Stimulated activated CD4-positive, alpha-beta T cell treated with anti-CD3 and anti-CD28 coated beads, Interleukin-4, amount 100 ng/mL, for 1 hour (primary cell): ENCODE data around the gene ZNF566.
"Not testable (repeated sequence)": the region's sequence is repeated elsewhere in the genome, so short reads cannot be mapped to it uniquely, and the experiment has no call there.

Experiments used
- DNase-seq: peaks from one replicate; pipeline ENCODE4 v3.0.0-alpha.2; 2020

ZNF566 gene

GRCh38 chr19:36489118-36489919, at the start of gene ZNF566:
Gene ZNF566, minus strand, starts transcription at chr19:36489561. Its CDS starts 13,004 bp downstream, at chr19:36476557.
- peak; percentile 93 for DNase-seq

DNA sequence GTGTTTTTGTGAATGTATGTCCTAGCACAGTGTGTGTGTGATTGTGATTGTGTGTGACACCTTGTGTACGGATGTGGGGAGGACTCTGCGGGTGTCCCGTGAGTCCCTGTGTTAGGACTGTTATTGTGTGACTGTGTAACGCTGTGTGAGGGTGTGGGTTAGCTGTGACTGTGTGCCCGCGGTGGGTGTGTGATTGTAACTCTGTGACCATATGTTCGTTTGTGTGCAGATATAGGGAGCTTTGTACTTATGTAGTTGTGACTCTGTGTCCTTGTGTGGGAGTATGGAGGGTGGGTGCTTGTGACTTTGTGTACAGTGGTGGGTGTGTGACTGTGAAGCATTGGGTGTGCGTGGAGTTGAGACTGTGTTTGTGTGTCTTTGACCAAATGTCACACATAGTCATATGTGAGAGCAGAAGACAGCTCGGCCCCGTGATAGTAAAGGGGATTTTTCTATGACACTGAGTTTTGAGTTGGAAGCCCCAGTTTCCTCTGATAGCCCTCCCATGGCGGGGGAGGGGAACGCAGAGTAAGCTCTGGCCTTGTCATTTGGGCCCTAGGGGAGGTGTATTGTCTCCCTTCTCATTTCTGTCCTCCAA, 39.7 kb upstream of the ZNF566 start:
- DNase-seq = peak; percentile 30

DNA sequence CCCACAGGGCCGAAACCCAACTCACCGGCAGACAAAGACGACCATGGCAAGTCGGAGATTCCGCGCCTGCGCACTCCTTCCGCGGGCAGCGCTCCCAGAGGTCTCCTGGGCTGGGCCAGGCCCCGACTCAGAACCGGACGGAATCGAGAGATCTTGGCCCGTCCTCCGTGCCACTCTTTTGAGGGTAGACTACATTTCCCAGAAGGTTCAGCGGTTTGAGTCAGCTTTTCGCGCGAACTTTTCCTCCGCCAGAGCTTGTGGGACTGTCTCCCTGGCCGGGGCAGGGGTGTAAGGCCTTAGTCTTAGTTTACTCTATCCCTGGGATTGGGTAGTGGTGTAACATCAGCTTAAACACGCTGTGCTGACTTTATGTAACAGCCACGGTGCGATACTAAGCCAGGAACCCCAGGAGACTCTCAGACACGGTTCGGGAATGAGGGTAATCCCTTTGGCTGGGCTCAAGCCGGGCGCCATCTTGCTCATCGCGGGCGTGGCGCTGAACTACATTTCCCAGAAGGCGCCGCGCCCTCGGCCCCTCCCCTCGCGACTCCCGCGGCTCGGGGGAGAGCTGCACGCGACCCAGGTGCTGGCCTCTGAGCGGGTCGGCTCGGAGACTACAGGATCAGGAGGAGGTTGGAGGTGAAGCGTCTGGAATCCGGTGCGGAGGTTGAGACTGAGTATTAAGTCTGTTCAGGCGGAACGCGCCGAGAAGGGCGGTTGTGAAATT, 39.0 kb upstream of the ZNF566 start, which contains the start of gene ZNF260:
TSS of gene ZNF260 (minus strand) at position 78 of the 727 bp plus-strand sequence. CDS start 13,033 bp downstream, outside the sequence.
- peak; percentile 93 for DNase-seq

- DNase-seq = no peak
Measured at GRCh38 chr19:36527873-36528193, 38.5 kb upstream of the ZNF566 start.

GRCh38 chr19:36527341-36527740, 38.0 kb upstream of the ZNF566 start:
- no peak for DNase-seq

DNA sequence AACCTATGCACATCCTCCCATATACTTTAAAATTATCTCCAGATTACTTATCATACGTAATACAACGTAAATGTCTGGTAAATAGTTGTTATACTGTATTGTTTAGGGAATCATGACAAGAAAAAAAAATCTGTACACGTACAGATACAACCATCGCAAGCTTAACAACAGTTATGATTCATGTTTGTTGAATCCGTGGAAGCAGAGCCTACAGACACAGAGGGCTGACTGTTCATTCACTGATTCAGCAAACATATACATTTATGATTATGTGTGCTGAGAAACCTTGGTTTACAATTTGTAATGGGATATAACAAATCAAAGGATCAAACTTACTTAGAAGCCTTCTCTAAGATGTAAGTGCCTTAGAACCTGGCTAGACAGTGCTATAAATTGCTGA, 37.2 kb upstream of the ZNF566 start:
- DNase-seq = no peak

GRCh38 chr19:36524617-36525016, 35.3 kb upstream of the ZNF566 start:
- DNase-seq = no peak

GRCh38 chr19:36514012-36514612, 24.8 kb upstream of the ZNF566 start:
- no peak for DNase-seq

- DNase-seq = no peak
Measured at GRCh38 chr19:36508325-36508724, 19.0 kb upstream of the ZNF566 start.

GRCh38 chr19:36501973-36502372, 12.6 kb upstream of the ZNF566 start:
- no peak for DNase-seq

DNA sequence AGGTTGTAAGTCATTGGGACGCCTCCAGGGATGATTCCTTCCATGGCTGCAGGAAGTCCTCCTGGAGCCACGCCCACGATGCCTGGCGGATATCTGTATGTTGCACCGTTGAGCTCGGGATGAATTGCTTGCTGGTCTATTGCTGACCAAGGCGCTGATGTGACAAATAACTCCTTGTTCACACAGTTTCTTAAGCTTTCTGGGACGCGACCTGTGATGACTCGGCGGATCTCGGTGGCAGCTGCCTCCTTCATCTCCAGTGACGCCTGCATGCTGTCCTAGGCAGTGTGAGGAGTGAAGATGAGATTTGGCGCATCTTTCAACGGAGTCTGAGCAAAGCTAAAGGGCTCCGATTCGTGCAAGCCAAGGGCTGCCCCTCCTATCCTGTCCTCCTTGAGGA, 7.6 kb upstream of the ZNF566 start:
- DNase-seq = no peak

DNA sequence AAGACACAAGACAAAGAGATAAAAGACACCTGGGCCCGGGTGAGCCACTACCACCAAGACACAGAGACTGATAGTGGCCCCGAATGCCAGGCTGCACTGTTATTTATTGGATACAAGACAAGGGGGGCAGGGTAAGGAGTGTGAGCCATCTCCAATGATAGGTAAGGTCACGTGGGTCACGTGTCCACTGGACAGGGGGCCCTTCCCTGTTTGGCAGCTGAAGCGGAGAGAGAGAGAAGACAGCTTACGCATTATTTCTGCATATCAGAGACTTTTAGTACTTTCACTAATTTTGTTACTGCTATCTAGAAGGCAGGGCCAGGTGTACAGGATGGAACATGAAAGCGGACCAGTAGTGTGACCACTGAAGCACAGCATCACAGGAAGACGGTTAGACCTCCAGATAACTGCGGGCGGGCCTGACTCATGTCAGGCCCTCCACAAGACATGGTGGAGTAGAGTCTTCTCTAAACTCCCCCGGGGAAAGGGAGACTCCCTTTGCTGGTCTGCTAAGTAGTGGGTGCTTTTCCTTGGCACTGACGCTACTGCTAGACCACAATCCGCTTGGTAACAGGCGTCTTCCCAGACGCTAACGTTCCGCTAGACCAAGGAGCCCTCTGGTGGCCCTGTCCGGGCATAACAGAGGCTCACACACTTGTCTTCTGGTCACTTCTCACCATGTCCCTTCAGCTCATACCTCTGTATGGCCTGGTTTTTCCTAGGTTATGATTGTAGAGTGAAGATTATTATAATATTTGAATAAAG, 3.5 kb upstream of the ZNF566 start:
- DNase-seq = peak; percentile 7

- DNase-seq = not testable (repeated sequence)
Measured at GRCh38 chr19:36490846-36491245, 1.5 kb upstream of the ZNF566 start.

GRCh38 chr19:36489920-36490415, 607 bp upstream of the ZNF566 start:
- peak; percentile 71 for DNase-seq

GRCh38 chr19:36488846-36489117, 579 bp downstream of the ZNF566 start:
- no peak for DNase-seq

GRCh38 chr19:36488118-36488845, 1.1 kb downstream of the ZNF566 start:
- no peak for DNase-seq

DNA sequence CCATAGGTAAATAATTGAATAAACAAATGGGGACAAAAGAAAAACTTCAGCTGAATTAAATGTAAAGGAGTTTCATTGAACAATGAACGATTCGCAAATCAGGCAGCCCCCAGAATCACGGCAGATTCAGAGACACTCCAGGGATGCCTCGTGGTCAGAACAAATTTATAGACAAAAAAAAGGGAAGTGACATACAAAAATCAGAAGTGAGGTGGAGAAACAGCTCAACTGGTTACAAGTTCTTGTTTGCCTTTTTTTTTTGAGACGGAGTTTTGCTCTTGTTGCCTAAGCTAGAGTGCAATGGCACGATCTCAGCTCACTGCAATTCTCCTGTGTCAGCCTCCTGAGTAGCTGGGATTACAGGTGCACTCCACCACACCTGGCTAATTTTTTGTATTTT, 5.7 kb downstream of the ZNF566 start:
- no peak for DNase-seq

GRCh38 chr19:36482876-36483275, 6.5 kb downstream of the ZNF566 start:
- no peak for DNase-seq

DNA sequence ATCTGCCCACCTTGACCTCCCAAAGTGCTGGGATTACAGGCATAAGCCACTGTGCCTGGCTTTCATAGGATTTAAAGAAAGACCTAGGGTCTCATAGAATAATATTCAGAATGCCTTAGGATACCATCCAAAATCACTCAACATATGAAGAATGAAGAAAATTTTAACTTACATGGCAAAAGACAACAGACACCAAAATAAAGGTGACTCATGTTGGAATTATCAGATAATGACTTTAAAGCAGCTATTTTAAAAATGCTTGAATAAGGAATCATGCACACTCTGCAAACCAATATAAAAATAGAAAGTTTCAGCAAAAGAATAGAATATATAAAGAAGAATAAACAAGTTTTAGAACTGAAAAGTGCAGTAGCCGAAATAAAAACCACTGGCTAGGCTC, 29.3 kb downstream of the ZNF566 start:
- no peak for DNase-seq

DNA sequence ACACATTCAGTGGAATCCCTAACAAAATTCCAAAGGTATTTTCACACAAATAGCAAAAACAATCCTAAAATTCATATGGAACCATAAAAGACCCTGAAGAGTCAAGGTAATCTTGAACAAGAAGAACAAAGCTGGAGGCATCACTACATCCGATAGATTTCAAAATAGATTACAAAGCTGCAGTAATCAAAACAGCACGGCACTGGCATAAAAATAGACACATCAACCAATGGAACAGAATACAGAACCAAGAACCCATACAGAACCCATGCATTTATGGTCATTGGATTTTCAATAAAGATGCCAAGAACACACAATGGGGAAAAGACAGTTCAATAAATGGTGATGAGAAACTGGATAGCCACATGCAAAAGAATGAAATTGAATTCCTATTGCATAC, 32.5 kb downstream of the ZNF566 start:
- no peak for DNase-seq

DNA sequence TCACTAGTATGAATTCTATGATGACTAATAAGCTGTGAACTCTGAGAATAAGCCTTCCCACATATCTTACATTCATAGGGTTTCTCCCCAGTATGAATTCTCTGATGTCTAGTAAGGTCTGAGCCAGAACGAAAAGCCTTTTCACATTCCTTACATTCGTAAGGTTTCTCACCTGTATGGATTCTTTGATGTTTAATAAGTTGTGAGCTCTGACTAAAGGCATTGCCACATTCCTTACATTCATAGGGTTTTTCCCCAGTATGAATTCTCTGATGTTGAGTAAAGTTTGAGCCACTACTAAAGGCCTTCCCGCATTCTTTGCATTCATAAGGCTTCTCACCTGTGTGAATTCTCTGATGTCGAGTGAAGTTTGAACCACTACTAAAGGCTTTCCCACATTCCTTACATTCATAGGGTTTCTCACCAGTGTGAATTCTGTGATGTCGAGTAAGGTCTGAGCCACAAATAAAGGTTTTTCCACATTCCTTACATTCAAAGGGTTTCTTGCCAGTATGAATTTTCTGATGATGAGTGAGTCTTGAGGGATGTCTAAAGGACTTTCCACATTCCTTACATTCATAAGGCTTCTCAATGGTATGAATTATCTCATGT, 40.2 kb downstream of the ZNF566 start:
- no peak for DNase-seq

- DNase-seq = no peak
Measured at GRCh38 chr19:36441339-36441738, 48.0 kb downstream of the ZNF566 start.
